GM19193 (cell line): ENCODE data around the gene RFTN1.
A peak's percentile ranks its signal among the peaks of the same experiment; 100 is the strongest.

Source experiments
- POLR2A ChIP-seq: IDR thresholded peaks from 4 replicates; pipeline ENCODE4 v1.6.1; 2011; ENCODE audit not compliant: insufficient read depth, insufficient read length; ENCODE audit errors: extremely low read depth

The RFTN1 gene

GRCh38 chr3:16373341-16373946 is 140.1 kb downstream of the RFTN1 start:
- no peak for TF ChIP-seq POLR2A

DNA sequence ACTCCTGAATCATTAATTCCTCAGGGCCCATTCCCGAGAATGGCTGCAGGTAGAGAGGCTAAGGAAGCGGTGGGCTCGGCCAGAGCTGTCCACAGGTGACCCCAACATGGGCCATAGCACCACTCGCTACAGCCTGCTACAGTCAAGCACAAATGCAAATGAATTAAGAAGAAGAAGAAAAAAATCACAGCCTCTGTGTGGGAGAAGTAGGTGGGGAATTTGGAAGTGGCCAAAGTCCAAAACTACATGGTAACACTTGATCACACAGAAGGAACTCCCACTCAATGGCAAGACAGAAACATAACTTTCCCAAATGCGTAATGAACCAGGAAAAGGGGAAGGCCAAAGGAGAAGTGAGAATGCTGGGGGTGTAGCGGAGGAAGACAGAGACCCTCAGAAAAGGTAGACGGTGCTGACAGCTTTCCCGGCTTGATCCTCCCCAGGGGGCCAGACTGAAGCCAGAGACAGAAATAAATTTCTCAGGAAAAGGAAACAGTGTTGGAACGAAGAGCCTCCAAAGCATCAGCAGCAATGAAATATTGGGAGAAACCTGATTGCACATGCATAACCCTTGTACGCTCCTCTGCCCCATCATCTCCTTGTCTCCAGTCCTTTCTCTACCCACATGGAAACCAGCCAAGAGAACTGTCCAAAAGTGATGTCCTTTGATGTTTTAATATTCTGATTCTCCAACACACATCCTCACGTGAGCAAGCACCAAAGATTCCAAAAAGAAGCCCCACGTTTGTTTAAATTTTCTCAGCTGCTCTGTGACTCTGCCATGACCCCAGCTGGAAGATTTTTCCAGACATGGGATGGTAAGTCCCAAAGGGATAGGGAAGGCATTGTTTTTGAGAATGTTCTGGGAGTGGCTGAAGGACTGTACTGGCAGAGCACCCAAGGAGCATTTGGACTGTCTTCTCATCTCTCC is 140.9 kb downstream of the RFTN1 start:
- peak; percentile 24 for TF ChIP-seq POLR2A

DNA sequence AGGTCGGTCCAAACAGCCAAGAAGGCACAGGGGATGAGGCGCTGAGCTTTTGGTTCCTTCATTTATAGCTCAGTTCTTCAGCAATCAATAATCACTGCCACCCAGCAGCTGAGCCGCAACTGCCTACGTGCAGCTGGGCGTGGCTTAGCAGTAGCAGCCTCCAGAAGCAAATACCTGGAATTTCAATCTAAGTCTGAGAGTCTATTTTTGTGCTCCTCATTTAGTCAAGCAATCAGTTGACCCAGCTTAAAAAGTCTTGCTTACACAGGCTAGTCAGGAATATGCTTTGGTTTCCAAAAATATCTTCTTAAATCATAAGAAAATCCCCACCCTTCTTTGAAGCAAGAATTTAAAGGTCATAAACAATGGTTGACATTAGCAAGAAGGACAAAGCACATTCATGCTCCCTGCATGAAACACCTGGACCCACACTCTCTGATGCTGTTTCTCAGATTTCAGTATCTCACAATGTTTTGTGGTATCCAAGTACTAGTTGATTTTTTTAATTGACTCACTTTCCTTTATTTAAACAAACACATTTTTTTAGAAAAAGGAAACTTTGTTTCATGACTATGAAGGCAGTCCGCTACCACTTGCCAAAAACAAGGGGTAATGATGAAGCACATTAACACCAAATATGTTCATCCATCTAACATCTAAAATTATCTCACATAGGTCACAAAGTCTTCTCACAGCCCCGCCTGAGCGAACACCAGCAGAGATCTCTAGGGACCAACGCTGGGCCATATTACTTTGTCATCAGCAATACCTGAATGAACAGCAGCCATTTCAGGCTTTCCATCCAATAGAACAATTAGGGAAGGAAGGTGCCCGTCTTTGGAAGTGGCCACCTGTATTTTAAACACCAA is 142.4 kb downstream of the RFTN1 start:
- TF ChIP-seq POLR2A: peak; percentile 49

DNA sequence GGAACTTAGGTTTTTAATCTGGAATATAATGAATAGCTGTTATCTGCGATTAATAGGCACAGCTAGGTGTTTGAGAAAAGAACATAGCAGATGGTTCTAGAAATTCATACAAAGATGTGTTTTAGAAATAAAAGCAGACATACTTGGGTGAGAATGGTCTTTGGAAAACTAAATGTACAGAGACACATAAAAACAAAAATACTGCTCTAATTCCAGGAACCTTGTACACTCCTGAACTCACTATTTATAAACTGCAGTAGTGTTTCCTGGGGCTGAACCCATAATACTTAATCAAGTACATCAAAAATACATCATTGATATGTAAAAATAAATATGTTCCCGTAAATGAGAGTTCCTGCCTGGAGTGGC is 143.0 kb downstream of the RFTN1 start:
- no peak for TF ChIP-seq POLR2A

DNA sequence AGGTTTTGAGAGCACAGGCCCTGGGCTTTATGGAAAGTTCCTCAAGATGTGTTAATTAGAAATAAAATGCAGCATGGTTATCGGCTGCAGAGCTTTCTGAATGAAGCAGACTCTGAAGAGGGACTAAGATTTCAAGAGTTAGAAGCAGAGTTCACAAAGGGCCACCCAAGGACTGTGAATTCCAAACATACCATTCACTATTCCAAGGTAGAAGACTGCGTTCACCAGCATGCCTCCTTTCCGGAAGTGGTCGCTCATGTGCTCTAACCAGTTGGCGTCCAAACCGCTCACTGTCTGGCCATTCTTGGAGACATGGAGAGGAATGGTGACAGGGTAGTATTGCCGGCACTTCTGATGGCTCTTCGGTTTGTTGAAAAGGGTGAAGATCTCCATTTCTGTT is 143.6 kb downstream of the RFTN1 start:
- TF ChIP-seq POLR2A: no peak

GRCh38 chr3:16369276-16369675 is 144.2 kb downstream of the RFTN1 start:
- TF ChIP-seq POLR2A: no peak

DNA sequence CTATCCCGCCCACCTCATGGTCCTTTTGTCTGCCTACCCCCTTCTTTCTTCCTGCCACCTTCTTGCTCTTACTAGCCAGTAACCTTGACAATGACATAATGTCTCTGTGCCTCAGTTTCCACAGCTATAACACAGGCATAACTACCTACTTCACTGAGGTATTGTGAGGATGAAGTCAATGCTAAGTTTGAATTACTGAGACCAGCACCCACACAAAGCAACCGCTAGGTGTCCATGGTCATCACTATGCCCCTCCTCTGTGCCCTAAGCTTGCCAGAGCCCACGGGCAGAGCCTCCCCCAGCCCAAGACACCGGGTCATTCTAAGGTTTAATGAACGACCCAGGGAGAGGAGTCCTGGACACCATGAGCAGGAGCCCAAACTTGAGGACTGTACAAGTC is 146.9 kb downstream of the RFTN1 start:
- TF ChIP-seq POLR2A: no peak

- no peak for TF ChIP-seq POLR2A
Measured at GRCh38 chr3:16365491-16366128, 147.9 kb downstream of the RFTN1 start.

DNA sequence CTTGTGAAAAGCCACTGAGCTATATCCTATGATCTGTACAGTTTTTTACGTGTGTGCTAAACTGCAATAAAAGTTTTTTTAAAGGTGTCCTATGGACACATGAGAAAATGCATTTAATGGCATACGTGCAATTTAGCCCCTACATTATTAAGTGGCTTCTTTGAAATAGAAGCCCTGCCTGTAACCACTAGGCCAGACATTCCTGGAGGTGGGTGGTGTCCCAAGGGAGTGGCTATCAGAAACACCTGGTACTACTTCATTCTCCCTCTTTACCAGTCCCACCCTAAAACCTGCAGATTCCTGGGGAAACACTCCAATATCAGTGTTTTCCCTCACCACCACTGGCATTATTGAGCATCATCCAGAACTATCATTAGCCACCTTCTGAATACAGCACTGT is 148.5 kb downstream of the RFTN1 start:
- TF ChIP-seq POLR2A: no peak

DNA sequence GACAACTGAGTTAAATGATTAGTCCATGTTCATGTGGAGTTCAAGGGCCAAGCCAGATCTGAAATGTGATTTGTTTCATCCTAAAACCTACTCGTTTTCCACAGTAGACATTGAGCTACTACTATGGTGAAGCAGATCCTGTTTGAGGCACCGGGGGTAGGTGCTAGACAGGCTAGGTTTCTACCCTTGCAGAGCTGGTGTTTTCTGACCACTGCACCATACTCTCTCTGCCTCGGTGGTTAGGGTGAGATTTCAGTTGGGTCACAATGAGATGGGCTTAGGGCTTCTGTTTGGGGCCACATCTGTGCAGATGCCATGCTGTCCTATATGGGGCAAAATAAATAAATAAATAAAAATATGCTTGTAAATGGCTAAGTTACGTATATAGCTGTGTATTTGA is 149.2 kb downstream of the RFTN1 start:
- TF ChIP-seq POLR2A: no peak

DNA sequence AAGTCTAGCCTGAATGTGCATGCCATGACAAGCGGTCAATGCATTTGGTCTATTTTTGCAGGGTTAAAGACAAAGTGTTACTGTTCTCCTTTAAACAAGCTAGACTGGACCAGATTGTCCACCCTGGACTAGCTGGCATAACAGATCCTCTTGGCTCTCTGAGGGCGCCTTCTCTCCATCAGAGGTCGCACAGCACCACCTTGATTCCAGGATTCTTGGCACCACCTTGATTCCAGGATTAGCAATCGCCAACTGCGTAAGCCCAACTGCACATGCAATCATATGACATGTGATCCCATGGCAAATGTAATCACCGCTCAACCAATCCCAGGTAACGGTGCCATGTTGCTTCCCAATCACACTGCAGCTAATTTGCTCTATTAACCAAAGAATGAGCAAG is 149.9 kb downstream of the RFTN1 start:
- no peak for TF ChIP-seq POLR2A

DNA sequence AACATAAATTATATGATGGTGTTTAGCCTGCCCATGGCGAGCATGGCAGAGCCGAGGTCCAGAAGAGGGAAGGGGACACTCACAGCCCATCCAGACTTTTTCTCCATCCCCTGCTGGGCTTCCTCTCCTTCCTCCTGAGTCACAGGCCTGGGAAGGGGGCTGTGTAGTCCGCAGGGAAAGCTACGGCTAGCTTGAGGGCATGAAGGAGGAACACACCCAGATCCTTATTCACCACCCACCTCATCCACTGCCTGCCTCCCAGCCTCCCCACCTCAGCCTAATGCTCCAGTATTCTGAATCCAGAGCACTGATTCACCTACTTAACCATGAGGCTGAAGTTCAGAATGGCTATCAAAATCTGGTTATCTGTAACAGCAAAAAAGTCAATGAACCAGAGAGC is 150.7 kb downstream of the RFTN1 start:
- no peak for TF ChIP-seq POLR2A

- no peak for TF ChIP-seq POLR2A
Measured at GRCh38 chr3:16361087-16361486, 152.4 kb downstream of the RFTN1 start.

GRCh38 chr3:16359331-16359730 is 154.2 kb downstream of the RFTN1 start:
- TF ChIP-seq POLR2A: no peak

GRCh38 chr3:16358336-16358735 is 155.2 kb downstream of the RFTN1 start:
- no peak for TF ChIP-seq POLR2A

DNA sequence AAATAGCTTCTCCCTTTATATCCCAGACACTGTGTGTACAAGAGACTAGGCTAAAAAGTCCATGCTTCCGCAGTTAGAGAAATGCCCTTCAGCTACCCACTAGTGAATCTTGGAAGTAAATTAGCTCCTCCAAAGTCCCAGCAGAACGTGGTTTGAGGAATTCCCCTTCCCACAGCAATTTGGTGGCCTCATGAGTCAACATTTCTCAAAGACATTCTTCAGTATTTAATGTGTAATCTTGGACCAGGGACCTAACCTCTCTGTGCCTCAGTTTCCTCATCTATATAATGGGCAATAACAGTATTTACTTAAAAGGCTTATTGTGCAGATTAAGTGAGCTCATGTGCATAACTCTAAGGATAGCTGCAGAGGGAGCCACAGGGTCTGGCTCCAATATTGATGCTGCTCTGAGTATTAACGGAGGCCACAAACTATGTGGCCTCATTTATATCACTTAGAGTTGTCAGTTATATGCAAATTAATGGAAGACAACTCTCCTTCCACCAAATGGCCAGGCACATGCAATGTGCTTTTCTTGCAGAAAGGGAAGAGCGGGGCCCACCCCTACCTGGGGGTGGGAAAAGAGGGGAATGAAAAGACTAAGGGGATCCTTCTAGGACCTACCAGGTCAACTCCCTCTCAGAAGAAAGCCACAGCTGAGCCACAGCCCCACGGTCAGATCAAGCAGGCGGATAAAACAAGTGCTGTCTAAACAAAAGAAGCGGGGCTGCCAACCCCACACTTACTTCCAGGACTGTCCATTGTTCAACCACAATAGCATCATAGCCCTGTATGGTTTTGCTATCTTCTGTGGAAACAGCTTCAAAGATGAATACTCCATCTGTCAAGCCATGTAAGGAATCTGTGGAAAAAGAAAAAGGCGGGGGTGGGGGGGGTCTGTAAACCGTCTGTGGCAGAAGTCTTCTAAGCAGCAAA is 156.0 kb downstream of the RFTN1 start:
- no peak for TF ChIP-seq POLR2A
